HG03175 (cell line): ENCODE results near the gene NRXN3.

Source experiments
- ATAC-seq: cut with Tn5 transposase; IDR thresholded peaks from one replicate; pipeline ENCODE4 v1.9.1; 2021; ENCODE audit warnings: mild to moderate bottlenecking, moderate library complexity; ENCODE audit not compliant: unreplicated experiment

The NRXN3 gene

DNA sequence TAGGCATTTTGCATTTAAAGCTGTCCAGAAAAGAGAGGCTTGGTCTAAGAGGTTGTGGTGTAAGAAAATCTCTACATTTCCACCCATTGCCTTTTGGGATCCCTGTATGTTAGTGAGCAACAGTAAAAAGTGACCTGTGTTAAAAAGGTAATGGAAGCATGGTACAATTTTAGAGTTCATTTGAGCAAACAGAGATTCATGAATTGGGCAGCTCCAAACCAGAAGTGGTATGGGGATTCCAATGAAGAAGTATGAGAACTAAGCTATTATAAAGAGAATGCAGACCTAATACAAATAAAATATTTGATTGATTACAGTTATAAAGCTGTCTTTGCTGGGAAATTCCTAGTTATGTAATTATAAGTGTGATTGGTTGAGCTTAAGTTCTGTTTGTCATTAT is 1134.1 kb downstream of the NRXN3 start:
- no peak for ATAC-seq

DNA sequence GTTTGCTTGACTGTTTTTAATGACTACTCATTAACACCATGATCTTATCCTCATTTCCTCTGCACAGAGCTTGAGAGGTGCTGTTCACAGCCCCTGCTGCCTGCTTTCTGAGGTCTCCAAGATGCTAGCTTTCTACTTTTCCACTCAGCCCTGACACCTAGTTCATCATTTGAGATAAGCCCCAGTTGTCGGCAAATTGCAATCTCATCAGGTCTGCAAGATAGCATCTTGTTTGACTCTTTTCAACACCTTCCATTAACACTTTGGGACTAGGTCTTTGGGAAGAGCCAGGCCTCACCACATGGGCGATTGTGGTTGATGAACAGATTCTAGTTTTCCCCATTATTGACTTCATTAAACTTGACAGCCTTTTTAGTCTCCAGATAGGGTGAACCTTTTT is 1136.4 kb downstream of the NRXN3 start:
- no peak for ATAC-seq

DNA sequence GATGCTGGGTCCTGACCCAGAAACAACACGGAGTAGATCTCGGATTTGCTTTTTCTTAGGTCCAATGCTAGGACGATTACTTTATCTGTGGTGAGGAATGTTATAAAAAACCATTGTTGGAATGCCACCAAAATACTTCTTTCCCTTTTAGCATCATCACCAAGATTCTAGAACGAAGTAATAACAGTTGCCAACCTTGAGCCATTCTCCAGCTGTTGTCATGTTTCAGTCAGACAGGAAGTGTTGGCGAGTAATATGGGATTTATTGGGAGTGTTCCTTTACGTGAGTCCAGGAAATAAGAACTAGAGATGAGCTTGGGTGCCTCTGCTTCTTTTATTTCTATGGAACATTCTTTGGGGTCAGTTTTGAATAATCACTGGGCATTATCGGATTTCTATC is 1148.2 kb downstream of the NRXN3 start:
- ATAC-seq, result no peak

DNA sequence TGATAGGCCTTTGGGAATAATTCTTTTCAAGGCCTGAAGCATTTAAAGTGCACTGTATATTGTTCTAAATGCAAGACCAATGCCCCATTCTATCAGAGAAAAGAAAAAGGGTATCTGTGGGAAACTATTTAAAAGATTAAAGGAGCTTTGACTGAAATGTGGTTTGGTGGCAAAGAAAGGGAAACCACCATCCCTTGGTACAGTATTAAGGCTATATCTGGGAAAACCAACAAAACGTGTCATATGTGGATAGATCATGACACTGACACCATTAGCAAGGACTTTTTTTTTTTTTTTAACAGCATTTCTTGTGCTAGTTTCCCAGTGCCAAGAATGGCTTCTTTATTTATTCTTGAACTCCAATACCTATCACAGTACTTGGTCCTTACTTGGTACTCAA is 1150.4 kb downstream of the NRXN3 start:
- no peak for ATAC-seq

DNA sequence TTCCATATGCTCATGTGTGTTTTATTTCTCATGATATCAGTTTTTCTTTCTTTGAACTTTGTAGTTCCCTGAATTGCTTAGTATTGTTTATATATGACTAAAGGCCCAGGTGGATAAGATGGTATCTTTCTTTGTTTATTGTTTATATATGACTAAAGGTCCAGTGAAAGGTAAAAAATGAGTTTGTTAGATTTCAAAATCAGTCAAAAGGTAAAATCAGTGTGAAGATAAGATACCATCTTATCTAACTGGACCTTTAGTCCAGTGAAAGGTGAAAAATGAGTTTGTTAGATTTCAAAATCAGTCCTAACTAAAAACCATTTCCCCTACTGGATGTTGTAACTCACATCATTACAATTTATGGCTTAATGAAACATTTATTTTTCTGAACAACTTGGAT is 1150.9 kb downstream of the NRXN3 start:
- ATAC-seq, result no peak

DNA sequence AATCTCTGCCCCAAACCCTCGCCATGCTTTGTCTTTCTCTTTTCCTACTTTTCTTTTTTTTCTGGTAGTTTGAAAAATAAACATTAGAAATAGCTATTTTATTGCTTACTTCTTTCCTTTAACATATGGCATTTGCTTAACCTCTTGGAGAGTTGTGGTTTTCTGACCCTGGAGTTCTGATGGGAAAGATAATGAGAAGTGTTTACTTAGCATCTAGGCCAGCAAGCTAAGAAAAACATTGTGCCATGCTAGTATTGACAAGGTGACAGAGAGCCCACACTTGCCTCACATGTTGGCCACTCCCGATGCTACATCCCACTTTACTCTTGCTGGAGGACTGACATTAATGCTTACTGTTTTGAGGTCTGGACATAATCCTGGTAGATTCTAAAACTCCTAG is 1154.9 kb downstream of the NRXN3 start:
- ATAC-seq, result no peak

DNA sequence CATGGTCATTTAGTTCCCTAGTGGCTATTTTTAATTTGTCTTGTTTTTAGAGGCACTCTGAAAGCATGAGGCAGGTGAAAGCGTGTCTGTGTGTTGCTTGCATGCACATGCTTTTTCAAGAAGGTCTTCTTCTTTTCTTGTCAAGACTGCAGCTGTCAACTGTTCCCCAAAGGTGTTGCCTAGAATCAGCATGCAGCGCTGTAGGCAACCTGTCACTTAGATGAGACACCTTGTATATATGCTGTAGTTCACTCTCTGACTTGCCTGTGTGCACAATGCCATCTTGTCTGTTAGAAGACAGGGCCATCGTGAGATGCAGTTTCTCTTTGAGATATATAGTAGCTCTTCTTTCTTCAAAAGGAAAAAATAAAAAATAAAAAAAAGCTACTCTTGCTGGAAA is 1155.4 kb downstream of the NRXN3 start:
- ATAC-seq, result no peak

DNA sequence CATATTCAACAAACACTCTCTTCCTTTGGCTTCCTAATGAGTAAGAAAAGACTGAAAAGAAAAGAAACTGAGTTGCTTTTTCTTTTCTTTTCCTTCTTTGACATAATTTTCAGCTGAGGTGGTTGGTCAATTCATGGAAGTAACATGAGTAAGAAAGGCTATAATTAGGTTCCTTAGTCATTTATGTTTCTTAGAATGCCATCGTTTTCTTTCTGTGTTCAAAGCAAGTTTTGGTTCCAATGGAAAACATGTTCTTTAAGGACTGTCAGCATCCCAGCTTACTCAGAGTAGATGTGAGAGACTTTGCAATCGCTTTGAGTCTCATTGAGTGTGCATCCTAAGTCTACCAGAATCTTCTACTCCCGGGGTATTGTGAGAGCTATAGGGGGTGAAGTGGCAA is 1158.7 kb downstream of the NRXN3 start:
- no peak for ATAC-seq

DNA sequence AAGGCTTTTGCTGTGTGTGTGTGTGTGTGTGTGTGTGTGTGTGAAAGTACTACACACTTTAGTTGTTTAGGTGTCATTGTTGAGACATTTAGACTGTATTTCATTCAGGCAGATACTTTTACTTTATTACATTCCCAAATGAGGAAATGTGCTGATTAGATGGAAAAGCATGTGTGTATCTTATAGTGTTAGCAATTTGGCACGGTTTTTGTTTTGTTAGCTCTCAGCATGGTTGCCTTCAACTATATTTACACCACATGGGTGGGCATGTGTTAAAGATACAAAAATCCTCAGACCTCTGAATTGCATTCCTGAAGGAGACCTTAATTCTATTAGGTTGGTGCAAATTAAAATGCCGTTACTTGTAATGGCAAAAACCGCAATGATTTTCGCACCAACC is 1161.7 kb downstream of the NRXN3 start:
- no peak for ATAC-seq

DNA sequence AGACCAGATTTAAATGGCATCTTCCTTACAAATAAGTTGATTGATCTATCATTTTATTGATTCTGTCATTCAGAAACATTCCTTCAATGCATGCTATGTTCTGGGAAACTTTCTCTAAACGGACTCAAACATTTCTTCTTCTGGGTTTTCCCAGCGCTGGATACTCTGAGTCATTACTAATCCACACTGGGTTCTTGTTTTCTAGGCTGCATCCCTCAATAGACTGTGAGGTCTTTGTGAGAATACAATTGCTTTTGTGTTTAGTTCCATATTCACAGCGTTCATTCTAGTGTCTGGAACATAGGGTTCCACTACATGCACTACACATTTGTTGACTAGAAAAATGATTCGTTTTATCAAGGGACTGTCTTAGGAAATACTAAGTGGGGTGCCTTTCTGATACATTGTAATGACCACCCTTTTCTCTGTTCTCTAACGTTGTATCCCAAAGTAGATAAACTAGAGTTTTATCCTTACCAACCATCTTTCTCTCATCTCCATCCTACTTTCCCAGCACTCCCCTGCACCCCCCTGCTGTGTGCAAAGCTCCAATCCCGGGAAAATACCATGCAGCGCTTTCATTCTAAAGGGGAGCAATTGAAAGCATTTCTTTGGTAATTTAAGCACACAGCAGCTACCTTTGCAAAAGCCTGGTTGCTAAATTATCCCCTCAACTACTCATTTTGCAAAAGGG is 1162.5 kb downstream of the NRXN3 start:
- no peak for ATAC-seq

DNA sequence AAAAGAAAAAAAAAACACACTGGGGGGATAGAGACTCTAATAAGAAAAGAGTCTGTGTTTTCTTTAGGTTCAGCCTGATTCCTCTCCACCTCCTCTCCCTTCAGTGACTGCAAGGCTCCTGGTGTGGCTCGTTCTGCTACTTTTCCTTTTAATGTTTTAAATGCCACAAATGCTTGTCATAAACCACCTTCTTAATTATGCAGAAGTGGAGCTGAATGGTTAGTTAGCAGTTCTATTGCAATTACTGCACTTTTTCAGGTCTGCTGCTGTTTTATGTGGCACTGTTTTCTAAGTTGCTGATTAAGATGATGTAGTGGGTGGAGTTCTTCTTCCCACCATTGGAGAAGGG is 1163.0 kb downstream of the NRXN3 start:
- ATAC-seq, result no peak

DNA sequence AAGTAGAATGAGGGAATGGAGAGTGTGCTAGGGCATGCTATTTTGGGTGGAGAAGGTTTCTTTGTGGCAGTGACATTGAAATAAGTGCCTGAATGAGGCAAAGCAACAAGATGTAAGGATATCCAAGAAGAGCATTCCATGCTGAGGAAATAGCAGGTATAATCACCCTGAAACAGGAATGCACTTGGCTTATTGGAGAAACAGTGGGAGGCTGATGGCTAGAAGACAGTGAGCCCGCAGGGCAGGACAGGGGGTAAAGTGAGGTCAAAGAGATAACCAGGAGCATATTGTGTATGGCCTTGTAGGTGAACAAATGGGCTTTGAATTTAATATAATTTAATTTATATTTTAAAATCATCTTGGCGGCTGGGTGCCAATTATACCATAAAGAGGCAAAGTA is 1164.1 kb downstream of the NRXN3 start:
- ATAC-seq, result no peak

DNA sequence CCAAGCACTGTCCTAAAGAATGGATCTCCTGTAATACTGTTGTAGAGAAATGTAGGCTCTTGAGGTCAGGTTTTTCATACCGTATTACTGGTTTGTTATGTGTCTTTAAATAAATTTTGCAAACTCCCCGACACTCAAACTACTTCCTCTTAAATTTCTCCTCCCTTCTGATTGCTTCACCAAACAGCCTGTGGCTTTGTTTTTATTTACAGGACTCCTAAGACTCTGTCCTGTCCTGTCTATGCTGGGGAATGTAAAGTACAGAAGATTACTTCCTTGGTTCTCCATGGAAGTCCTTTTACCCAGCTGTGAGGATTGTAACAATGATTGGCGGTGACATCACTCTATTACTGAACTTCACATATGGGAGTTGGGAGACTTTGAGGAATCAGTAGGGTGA is 1167.6 kb downstream of the NRXN3 start:
- ATAC-seq, result no peak

DNA sequence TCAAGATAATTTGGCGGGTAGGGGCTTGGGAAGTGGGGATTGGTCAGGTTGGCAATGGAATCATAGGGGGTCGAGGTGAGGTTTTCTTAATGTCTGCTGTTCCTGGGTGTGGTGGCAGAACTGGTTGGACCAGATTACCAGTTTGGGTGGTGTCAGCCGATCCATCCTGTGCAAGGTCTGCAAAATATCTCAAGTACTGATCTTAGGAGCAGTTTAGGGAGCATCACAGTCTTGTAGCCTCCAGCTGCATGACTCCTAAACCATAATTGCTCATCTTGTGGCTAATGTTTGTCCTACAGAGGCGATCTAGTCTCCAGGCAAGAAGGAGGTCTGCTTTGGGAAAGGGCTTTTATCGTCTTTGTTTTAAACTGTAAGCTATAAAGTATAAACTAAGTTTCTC is 1172.8 kb downstream of the NRXN3 start:
- ATAC-seq, result no peak

DNA sequence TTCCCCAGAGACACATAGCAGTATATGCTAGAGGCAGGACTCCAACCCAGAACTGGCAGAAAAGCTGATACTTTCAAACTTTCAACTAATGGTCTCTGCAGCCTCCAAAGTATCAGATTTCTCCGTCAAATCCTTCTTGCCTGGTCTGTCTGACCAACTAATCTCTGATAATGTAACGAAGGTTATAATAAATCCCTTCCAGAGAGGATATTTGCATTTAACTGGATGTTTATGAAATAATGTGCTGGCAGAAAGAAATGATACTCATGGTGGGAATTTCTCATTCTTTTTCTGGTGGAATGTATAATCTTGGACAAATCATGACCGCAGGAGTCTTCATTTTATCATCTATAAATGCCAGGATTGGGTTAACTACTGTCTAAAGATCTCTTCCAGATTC is 1180.8 kb downstream of the NRXN3 start:
- no peak for ATAC-seq

DNA sequence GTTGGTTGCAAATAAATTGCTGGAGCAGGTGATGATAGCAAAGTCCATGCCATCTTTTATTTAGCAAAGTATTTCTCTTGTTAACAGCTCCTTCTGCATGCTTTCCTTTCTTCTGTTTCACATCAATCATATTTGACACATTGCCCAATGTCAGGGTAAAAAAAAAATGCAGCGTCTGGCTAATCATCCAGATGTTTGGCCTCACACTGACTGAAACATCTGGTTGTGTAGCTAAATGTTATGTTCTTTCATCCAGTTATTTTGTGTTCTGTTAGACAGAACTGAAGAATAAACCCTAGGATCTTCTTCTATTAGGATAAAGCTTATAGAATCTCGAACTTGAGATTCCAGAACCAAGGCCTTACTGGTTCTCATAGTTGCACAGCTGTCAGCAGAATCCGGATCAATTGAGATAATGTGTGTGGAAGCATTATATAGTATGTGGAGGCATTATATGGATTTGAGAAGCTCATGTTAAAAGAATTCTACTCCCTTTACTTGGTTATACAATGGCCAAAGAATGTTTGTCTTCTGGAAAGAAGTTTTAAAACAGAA is 1182.0 kb downstream of the NRXN3 start:
- no peak for ATAC-seq

DNA sequence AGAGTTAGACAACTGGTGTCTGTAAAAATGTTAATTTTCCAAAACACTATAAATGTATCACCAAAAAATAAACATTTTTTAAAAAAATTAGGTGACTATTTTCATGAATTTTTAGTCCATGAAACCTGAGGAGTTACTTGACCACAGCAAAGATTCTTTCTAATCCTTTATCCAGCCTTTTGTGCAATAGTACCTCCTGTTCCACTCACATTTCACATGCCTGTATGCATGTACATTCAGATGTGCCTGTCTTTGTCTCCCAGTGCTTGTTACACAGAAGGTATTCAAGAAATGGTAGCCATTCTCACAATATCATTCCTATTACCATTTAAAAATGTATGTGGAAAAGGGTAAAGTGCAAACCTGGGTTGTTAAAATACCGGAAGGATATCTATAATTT is 1184.2 kb downstream of the NRXN3 start:
- no peak for ATAC-seq

DNA sequence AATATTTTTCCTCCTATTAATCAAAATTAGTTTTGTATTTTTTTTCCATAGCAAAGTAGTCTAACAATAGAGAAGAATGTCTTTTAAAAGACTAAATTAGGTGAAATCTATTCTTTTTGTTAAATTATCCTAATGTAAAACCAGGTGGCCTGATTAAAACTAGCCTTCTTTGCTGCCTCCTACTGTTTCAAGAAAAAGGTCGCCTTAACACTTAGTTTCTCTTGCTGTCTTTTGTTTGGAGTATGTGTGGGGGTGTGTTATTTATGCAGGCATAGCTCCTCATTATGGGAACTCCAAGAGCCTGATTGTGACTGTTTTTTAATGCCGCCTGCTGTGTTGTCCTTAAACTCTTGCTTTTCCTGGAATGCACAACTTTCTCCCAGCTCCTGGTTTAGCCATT is 1185.9 kb downstream of the NRXN3 start:
- ATAC-seq, result no peak

DNA sequence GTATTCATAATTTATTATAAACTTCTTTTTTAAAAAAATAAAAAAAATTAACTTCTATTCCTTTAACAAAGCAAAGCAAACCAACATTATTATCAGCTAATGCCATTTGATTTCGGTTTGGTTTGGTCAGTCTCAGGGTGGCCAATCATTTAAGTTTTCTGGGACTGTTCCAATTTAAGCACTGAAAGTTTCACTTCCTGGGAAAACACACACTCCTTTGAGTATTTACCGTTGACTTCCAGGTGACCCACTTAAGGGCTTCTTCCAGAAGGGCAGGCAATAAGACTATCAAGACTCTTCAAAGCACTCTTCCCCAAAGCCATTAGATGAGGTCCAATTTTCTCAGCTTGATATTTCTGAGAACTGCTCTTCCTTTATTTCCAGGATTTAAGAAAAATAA is 1187.1 kb downstream of the NRXN3 start:
- no peak for ATAC-seq

DNA sequence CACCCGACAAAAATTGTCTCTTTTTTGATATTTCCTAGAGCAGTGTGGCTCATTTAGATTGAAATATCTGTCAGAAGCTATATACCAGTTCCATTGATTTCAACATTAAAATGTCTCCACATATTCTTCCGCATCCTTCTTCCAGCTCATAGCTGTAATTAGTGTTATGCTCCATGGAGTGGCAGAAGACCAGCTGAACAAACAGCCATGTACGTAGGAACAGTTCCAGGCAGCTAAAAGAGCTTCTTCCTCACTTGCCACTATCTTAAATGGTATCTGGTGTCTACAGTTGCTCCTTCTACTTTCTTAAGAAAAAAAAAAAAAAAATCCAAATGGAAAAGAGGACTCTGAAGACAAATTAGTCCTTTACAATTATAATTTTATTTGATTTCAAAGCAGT is 1193.1 kb downstream of the NRXN3 start:
- no peak for ATAC-seq

DNA sequence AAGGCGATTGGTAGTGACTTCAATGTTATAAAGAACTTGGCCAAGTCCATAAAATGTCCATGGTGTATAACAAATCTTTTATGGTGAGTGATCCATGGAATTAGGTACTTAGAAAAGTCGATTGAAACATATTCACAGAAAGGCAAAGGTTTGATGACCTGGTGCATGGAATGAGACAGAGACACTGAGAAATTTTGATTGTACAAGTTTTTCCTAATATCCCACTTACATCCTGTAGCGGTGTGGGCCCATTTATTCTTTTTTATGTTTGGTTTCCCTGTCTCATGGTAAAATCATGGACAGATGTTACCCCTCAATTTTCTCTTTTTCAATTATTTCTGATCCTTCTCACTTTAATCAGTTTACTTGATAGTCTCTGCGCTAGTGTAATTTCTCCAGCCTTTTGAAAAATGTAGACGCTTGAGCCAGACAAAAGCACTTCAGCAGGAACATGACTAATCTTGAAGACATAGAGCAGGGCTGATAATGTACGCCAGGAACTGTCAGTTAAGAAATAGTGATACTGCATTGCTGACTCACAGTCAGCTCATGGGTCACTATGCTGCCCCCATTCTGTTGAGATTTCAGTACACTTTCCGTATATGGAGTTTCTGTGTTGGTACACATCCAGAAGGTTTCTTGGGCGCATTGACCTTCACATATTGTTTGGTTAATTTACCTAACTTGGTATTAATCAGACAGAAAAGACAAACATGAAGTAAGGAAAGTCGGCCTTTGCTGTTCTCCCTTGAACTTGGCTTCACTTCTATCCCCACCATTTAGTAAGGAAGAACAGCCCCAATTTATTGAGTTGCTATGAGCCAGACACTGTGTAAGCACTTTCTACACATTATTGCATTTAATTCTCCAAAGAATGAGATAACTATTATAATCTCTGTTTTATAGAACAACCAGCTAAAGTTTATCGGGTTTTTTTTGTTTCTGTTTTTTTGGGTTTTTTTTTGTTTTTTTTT is 1199.5 kb downstream of the NRXN3 start:
- no peak for ATAC-seq

DNA sequence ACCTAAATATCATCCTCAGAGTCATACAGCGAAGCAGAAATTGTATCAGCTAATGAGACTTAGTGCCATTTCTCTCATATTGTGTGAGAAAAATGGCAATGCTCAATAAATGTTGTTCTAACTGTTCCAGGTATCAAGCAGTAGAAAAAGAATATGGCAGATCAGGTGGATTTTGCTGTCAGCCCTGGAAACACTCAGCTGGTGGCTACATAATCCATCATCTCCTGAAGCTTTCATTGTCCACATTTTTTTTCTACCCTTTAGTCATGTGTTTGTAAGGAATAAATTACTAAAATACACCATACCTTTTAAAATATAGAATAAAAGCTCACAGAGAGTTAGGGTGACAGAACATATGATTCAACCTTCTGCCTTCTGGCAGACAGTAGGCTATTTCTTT is 1200.8 kb downstream of the NRXN3 start:
- ATAC-seq, result no peak
